Uterus (tissue), 4 donors: ENCODE measurements around the gene FRA10AC1. TPM values are rescaled to one million over a fixed set of nuclear protein-coding genes. Genes with fewer than 3 reads are reported as not detected.
"Not testable (repeated sequence)": the region's sequence is repeated elsewhere in the genome, so short reads cannot be mapped to it uniquely, and the experiment has no call there.

Source experiments
- DNase-seq, 2 donors: peaks; one replicate each; pipeline ENCODE4 v3.0.0-alpha.2; 2019 to 2020
- H3K27ac ChIP-seq, 2 donors: fragments of 200-600 bp; sonication (generic); 1 replicate in 1 of 2; 2 replicates in 1 of 2; pipeline ENCODE4 v1.5.1; 2016 to 2018
- H3K27me3 ChIP-seq, 2 donors: fragments of 200-600 bp; sonication (generic); one replicate each; pipeline ENCODE4 v1.5.1; 2018 to 2019; ENCODE audit warnings: control low read depth in 1 of 2
- H3K36me3 ChIP-seq, 2 donors: fragments of 200-600 bp; sonication (generic); one replicate each; pipeline ENCODE4 v1.5.1; 2019; ENCODE audit warnings: control low read depth in 1 of 2
- H3K4me1 ChIP-seq, 2 donors: fragments of 200-600 bp; sonication (generic); one replicate each; pipeline ENCODE4 v1.5.1; 2018 to 2019; ENCODE audit warnings: control low read depth in 1 of 2
- H3K4me3 ChIP-seq, 2 donors: fragments of 200-600 bp; sonication (generic); 1 replicate in 1 of 2; 2 replicates in 1 of 2; pipeline ENCODE4 v1.5.1; 2018 to 2019; ENCODE audit warnings: mild to moderate bottlenecking in 1 of 2
- H3K9me3 ChIP-seq, 2 donors: fragments of 200-600 bp; sonication (generic); one replicate each; pipeline ENCODE4 v1.5.1; 2019; ENCODE audit warnings: control low read depth in 1 of 2
- CTCF ChIP-seq, 4 experiments: fragments of 200-600 bp in 2 of 4; fragments of 450-650 bp in 2 of 4; sonication (generic) in 2 of 4; IDR thresholded peaks; one replicate each; pipeline ENCODE4 v1.5.1; 2016 to 2019; ENCODE audit warnings: antibody characterized with exemption in 4 of 4, mild to moderate bottlenecking in 2 of 4, moderate library complexity in 1 of 4
- POLR2A ChIP-seq, 2 donors: fragments of 450-650 bp; IDR thresholded peaks; one replicate each; pipeline ENCODE4 v1.6.1; 2016; ENCODE audit warnings: antibody characterized with exemption in 2 of 2, mild to moderate bottlenecking in 1 of 2, moderate library complexity in 1 of 2
- intact Hi-C: fragments of 100-400 bp; cut with DNase I; formaldehyde crosslinking; loops from one replicate; pipeline ENCODE4 v1.15.1; 2023; ENCODE audit warnings: low total_unique reads
- total RNA-seq, 4 donors: library from RNA; depleted of rRNA in 3 of 4; stranded (reverse); fragments of >200 nt in 3 of 4; gene quantifications; one replicate each; pipeline versions ENCODE4 v1.1.0 to v1.2.4, GENCODE V29; 2014 to 2023
- donor health status: DM: yes; HTN: yes; CAD: no.

FRA10AC1 gene
- total RNA-seq, 4 donors from 2014 or later = 5.4 to 40.5 (median 17.6) TPM

GRCh38 chr10:93703841-93704240 lies 1.4 kb upstream of the FRA10AC1 start:
- Histone ChIP-seq H3K27me3 (no peaks in the 10 kb centered on the region), H3K4me1 (peaks cover 0 to 4% of the 10 kb centered on the region in 2 donors), H3K36me3 (no peaks in the 10 kb centered on the region), H3K9me3 (no peaks in the 10 kb centered on the region), H3K27ac (no peak overlapping the region), H3K4me3 (no peak overlapping the region)
- TF ChIP-seq CTCF (IDR thresholded peaks at IDR 0.05) = no peak
- TF ChIP-seq POLR2A (IDR thresholded peaks at IDR 0.05) = no peak
- intact Hi-C loops = no loop called here
- no peak for DNase-seq

DNA sequence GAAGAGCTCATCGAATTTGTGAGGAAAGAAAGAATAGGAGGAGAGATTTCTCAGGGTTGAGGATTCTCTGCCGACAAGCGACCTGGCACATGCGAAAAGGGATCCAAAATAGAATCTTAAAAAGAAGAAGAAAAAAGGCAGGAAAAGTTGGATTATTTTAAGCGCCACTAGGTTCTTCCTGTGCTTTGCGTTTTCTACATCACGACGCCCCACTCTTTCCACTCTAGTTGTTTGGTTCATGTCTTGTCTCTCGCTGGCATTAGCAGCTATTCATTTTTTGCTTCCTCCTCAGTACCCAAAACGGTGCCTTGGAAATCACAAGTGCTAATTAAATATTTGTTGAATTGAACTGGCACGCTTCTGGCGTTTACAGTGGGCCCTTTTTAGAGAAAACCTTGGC lies 674 bp upstream of the FRA10AC1 start:
- no peak for TF ChIP-seq CTCF (IDR thresholded peaks at IDR 0.05)
- TF ChIP-seq POLR2A (IDR thresholded peaks at IDR 0.05) = no peak
- Histone ChIP-seq H3K27ac (peak overlapping the region; percentile 89 to 91), H3K4me1 (peaks cover 0 to 4% of the 10 kb centered on the region in 2 donors), H3K27me3 (no peaks in the 10 kb centered on the region), H3K9me3 (no peaks in the 10 kb centered on the region), H3K36me3 (no peaks in the 10 kb centered on the region), H3K4me3 (peak overlapping the region; percentile 60 to 73)
- DNase-seq = peak in 1 of 2 donors; percentile 16
- intact Hi-C loops = no loop called here

DNA sequence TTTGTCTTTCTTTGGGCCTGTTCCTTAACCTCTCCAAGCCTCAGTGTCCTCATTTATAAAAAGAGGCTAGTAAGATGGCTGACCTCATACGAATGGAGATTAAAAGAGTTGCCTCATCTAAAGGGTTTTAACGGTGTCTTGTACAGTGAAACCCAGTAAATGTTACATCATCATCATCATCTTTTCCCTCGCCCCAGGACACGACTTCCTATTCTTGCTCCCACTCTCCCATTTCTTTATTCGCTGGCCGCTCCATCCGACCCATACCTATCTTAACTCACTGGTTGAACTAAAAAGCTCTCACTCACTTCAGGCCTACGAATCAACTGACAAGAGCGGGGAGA lies 554 bp downstream of the FRA10AC1 start:
- intact Hi-C loops = no loop called here
- Histone ChIP-seq H3K4me3 (peak overlapping the region; percentile 60 to 73), H3K27ac (peak overlapping the region; percentile 89 to 91), H3K9me3 (no peaks in the 10 kb centered on the region), H3K27me3 (no peaks in the 10 kb centered on the region), H3K4me1 (peaks cover 0 to 4% of the 10 kb centered on the region in 2 donors), H3K36me3 (peaks cover 0 to 3% of the 10 kb centered on the region in 2 donors)
- TF ChIP-seq CTCF (IDR thresholded peaks at IDR 0.05) = no peak
- no peak for TF ChIP-seq POLR2A (IDR thresholded peaks at IDR 0.05)
- DNase-seq = peak in 1 of 2 donors; percentile 15

GRCh38 chr10:93697207-93697606 lies 5.2 kb downstream of the FRA10AC1 start:
- DNase-seq = no peak
- Histone ChIP-seq H3K27ac (no peak overlapping the region), H3K27me3 (no peaks in the 10 kb centered on the region), H3K36me3 (peaks cover 0 to 3% of the 10 kb centered on the region in 2 donors), H3K4me1 (peaks cover 0 to 4% of the 10 kb centered on the region in 2 donors), H3K9me3 (no peaks in the 10 kb centered on the region), H3K4me3 (no peak overlapping the region)
- no peak for TF ChIP-seq CTCF (IDR thresholded peaks at IDR 0.05)
- TF ChIP-seq POLR2A (IDR thresholded peaks at IDR 0.05) = no peak
- intact Hi-C loops = no loop called here

DNA sequence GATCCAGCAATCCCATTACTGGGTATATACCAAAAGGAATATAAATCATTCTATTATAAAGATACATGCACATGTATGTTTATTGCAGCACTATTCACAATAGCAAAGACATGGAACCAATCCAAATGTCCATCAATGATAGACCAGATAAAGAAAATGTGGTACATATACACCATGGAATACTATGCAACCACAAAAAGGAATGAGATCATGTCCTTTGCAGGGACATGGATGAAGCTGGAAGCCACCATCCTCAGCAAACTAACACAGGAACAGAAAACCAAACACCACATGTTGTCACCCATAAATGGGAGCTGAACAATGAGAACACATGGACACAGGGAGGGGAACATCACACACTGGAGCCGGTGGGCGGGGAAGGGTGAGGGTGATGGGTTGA lies 5.8 kb downstream of the FRA10AC1 start:
- H3K4me3 ChIP-seq, H3K36me3 ChIP-seq, DNase-seq, H3K9me3 ChIP-seq, H3K27me3 ChIP-seq, H3K27ac ChIP-seq, intact Hi-C loops, H3K4me1 ChIP-seq: not testable (repeated sequence)

- TF ChIP-seq POLR2A (IDR thresholded peaks at IDR 0.05) (no peak), CTCF (IDR thresholded peaks at IDR 0.05) (no peak)
- intact Hi-C loops = no loop called here
- H3K4me1 ChIP-seq = no peaks in the 10 kb centered on the region
- H3K36me3 ChIP-seq = peaks cover 0 to 3% of the 10 kb centered on the region in 2 donors
- H3K27ac ChIP-seq = no peak overlapping the region
- no peak for DNase-seq
- no peaks in the 10 kb centered on the region for H3K27me3 ChIP-seq
- H3K9me3 ChIP-seq = no peaks in the 10 kb centered on the region
- H3K4me3 ChIP-seq = no peak overlapping the region
These were observed 6.7 kb downstream of the FRA10AC1 start for GRCh38 chr10:93695740-93696139.
